NCI-H128 (cell line): Measurements from ENCODE around the gene SHLD3.
"Not testable (repeated sequence)": the region's sequence is repeated elsewhere in the genome, so short reads cannot be mapped to it uniquely, and the experiment has no call there.

Source experiments
- DNase-seq: peaks from one replicate; lab custom pipeline; 2025; ENCODE audit not compliant: unreplicated experiment; lab: John Stamatoyannopoulos, UW

Gene SHLD3

DNA sequence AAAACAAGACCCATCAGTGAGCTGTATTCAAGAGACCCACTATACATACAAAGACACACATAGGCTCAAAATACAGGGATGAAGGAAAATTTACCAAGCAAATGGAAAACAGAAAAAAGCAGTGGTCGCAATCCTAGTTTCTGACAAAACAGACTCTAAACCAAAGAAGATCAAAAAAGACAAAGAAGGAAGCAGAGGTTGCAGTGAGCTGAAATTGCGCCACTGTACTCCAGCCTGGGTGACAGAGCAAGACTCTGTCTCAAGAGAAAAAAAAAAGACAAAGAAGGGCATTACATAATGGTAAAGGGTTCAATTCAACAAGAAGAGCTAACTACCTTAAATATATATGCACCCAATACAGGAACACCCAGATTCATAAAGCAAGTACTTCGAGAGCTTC is 51.2 kb downstream of the SHLD3 start:
- not testable (repeated sequence) for DNase-seq
